ENCODE results near the gene ATP6V0B.

The ATP6V0B gene

GRCh38 chr1:43977376-43978263 lies 2.9 kb downstream of the ATP6V0B start:
- peak overlapping the region; percentile 75 for H3K4me3 ChIP-seq (replicated peaks; ENCODE audit: insufficient read depth, low read length)
- no peak for DNase-seq (ENCODE audit: low read depth in 1 of 2, low spot score in 1 of 2)
- H3K27ac ChIP-seq (replicated peaks): peak overlapping the region; percentile 54; the same call in 1 of the 2 replicates
- TF ChIP-seq GABPA (IDR thresholded peaks at IDR 0.05; ENCODE audit: low read depth): no peak
- TF ChIP-seq SPI1 (IDR thresholded peaks at IDR 0.05; ENCODE audit: borderline replicate concordance, low read depth): no peak
- TF ChIP-seq CTCF (IDR thresholded peaks at IDR 0.05; ENCODE audit: insufficient read depth, low read length): no peak
- TF ChIP-seq POLR2AphosphoS5 (IDR thresholded peaks at IDR 0.05; ENCODE audit: low read depth): no peak
- no peak for TF ChIP-seq REST (IDR thresholded peaks at IDR 0.05; ENCODE audit: insufficient replicate concordance, low read depth)
- H3K27me3 ChIP-seq (ENCODE audit: insufficient read depth, poor library complexity, severe bottlenecking): no peaks in the 10 kb centered on the region

- peak overlapping the region; percentile 52 for H3K4me3 ChIP-seq (replicated peaks; ENCODE audit: insufficient read depth, low read length)
- H3K27me3 ChIP-seq (ENCODE audit: insufficient read depth, poor library complexity, severe bottlenecking): no peaks in the 10 kb centered on the region
- peak overlapping the region; percentile 54 for H3K27ac ChIP-seq (replicated peaks)
- TF ChIP-seq GABPA (IDR thresholded peaks at IDR 0.05; ENCODE audit: low read depth) (no peak), REST (IDR thresholded peaks at IDR 0.05; ENCODE audit: insufficient replicate concordance, low read depth) (no peak), SPI1 (IDR thresholded peaks at IDR 0.05; ENCODE audit: borderline replicate concordance, low read depth) (no peak)
- peak; percentile 57 to 81 for DNase-seq (ENCODE audit: low read depth in 1 of 2, low spot score in 1 of 2)
These were observed 3.4 kb downstream of the ATP6V0B start for GRCh38 chr1:43978264-43978550.

- peak within 1 kb of the TSS; percentile 75 for H3K4me3 ChIP-seq (replicated peaks; ENCODE audit: insufficient read depth, low read length)
- DNase-seq (ENCODE audit: low read depth in 1 of 2, low spot score in 1 of 2): peak in 1 of 2 experiments; percentile 28
- H3K27me3 ChIP-seq (ENCODE audit: insufficient read depth, poor library complexity, severe bottlenecking): no peaks in the 10 kb centered on the region
- peak within 1 kb of the TSS; percentile 54 for H3K27ac ChIP-seq (replicated peaks)
- TF ChIP-seq CTCF (IDR thresholded peaks at IDR 0.05; ENCODE audit: insufficient read depth, low read length): no peak
- peak; percentile 34; the same call in 1 of the 2 replicates for TF ChIP-seq POLR2AphosphoS5 (IDR thresholded peaks at IDR 0.05; ENCODE audit: low read depth)
These were observed 3.9 kb downstream of the ATP6V0B start, which contains the start of gene B4GALT2 for GRCh38 chr1:43978551-43979260. Gene B4GALT2 (plus strand): TSS chr1:43979210. CDS start chr1:43981161, 1,951 bp downstream.

GRCh38 chr1:43979261-43979527 lies 4.4 kb downstream of the ATP6V0B start:
- TF ChIP-seq POLR2AphosphoS5 (IDR thresholded peaks at IDR 0.05; ENCODE audit: low read depth) (no peak), SPI1 (IDR thresholded peaks at IDR 0.05; ENCODE audit: borderline replicate concordance, low read depth) (no peak), REST (IDR thresholded peaks at IDR 0.05; ENCODE audit: insufficient replicate concordance, low read depth) (no peak), GABPA (IDR thresholded peaks at IDR 0.05; ENCODE audit: low read depth) (no peak), CTCF (IDR thresholded peaks at IDR 0.05; ENCODE audit: insufficient read depth, low read length) (no peak)
- no peak for DNase-seq (ENCODE audit: low read depth in 1 of 2, low spot score in 1 of 2)
- Histone ChIP-seq H3K27me3 (ENCODE audit: insufficient read depth, poor library complexity, severe bottlenecking) (no peaks in the 10 kb centered on the region), H3K27ac (replicated peaks) (no peak overlapping the region; the same call in 1 of the 2 replicates), H3K4me3 (replicated peaks; ENCODE audit: insufficient read depth, low read length) (peak overlapping the region; percentile 63)
